H1 (cell line): ENCODE data around the gene PRDM5. TPM values are rescaled to one million over a fixed set of nuclear protein-coding genes. Genes with fewer than 3 reads are reported as not detected.
A peak's percentile ranks its signal among the peaks of the same experiment; 100 is the strongest.

Experiments used
- CTCF ChIA-PET: fragments of 300-600 bp; sonication (Branson Sonifier 250); formaldehyde crosslinking; loops from one replicate; lab custom pipeline; 2021; ENCODE audit not compliant: partially characterized antibody; lab: Charles Lee
- POLR2A ChIA-PET: fragments of 300-600 bp; sonication (Branson Sonifier 250); formaldehyde crosslinking; loops from one replicate; lab custom pipeline; 2021; ENCODE audit warnings: inconsistent platforms; ENCODE audit not compliant: partially characterized antibody; lab: Charles Lee
- DNase-seq, 2 experiments: peaks; one replicate each; pipeline versions ENCODE4 v3.0.0 to v3.0.0-alpha.2; 2010 to 2022; ENCODE audit warnings: low spot score in 2 of 2, low read depth in 1 of 2, mixed read lengths in 1 of 2
- FAIRE-seq: peaks from 2 replicates; lab custom pipeline; 2011; peaks lifted over from hg19 to GRCh38; lab: Jason Lieb, UNC
- H2AFZ ChIP-seq: 2 replicates; pipeline ENCODE4 v1.8.1; 2012; ENCODE audit warnings: low read length, inconsistent platforms
- H2AK5ac ChIP-seq: 2 replicates; pipeline ENCODE4 v1.6.1; 2013; ENCODE audit warnings: low read depth, low read length
- H2BK120ac ChIP-seq: replicated peaks from 2 replicates; pipeline ENCODE3; 2013; ENCODE audit warnings: low read depth, low read length, inconsistent platforms
- H2BK12ac ChIP-seq: 2 replicates; pipeline ENCODE4 v1.6.1; 2013; ENCODE audit warnings: low read depth, low read length
- H2BK15ac ChIP-seq: 2 replicates; pipeline ENCODE4 v1.6.1; 2013; ENCODE audit warnings: low read length
- H2BK20ac ChIP-seq: 2 replicates; pipeline ENCODE4 v1.6.1; 2013; ENCODE audit warnings: low read length
- H2BK5ac ChIP-seq: 2 replicates; pipeline ENCODE4 v1.6.1; 2013; ENCODE audit warnings: low read depth, low read length
- H3K14ac ChIP-seq: 2 replicates; pipeline ENCODE4 v1.6.1; 2013; ENCODE audit warnings: inconsistent platforms; ENCODE audit not compliant: insufficient read length
- H3K18ac ChIP-seq: 2 replicates; pipeline ENCODE4 v1.6.1; 2013; ENCODE audit warnings: low read length; ENCODE audit errors: extremely low read depth
- H3K23ac ChIP-seq: 2 replicates; pipeline ENCODE4 v1.6.1; 2013; ENCODE audit warnings: inconsistent platforms; ENCODE audit not compliant: insufficient read length
- H3K23me2 ChIP-seq: 2 replicates; pipeline ENCODE4 v1.6.1; 2013; ENCODE audit warnings: low read depth, low read length
- H3K27ac ChIP-seq: 2 replicates; pipeline ENCODE4 v1.6.1; 2011; ENCODE audit warnings: low read depth, low read length, inconsistent platforms
- H3K27me3 ChIP-seq, 4 experiments: replicated peaks in 1 of 4; 1 replicate in 1 of 4; 2 replicates in 3 of 4; pipeline versions ENCODE4 v1.6.1 to v1.8.1; 2011 to 2013; ENCODE audit warnings: low read length in 3 of 4, mild to moderate bottlenecking in 3 of 4, inconsistent platforms in 2 of 4, mixed read lengths in 2 of 4, moderate library complexity in 1 of 4; ENCODE audit not compliant: control insufficient read depth in 3 of 4, insufficient read depth in 3 of 4; ENCODE audit errors: extremely low read depth in 1 of 4
- H3K36me3 ChIP-seq, 4 experiments: 2 replicates each; pipeline versions ENCODE4 v1.6.1 to v1.8.1; 2011 to 2013; ENCODE audit warnings: mild to moderate bottlenecking in 4 of 4, low read length in 3 of 4, moderate library complexity in 2 of 4, control low read depth in 1 of 4, inconsistent platforms in 1 of 4; ENCODE audit not compliant: insufficient read depth in 4 of 4, control insufficient read depth in 2 of 4
- H3K4ac ChIP-seq: replicated peaks from 2 replicates; pipeline ENCODE3; 2013; ENCODE audit warnings: low read length, low read depth, mixed read lengths, inconsistent platforms; ENCODE audit not compliant: insufficient read length
- H3K4me1 ChIP-seq, 4 experiments: replicated peaks in 1 of 4; 1 replicate in 1 of 4; 2 replicates in 3 of 4; pipeline versions ENCODE4 v1.6.1 to v1.8.1; 2011 to 2013; ENCODE audit warnings: low read length in 3 of 4, inconsistent platforms in 2 of 4, mixed read lengths in 1 of 4; ENCODE audit not compliant: insufficient read depth in 4 of 4, control insufficient read depth in 3 of 4
- H3K4me2 ChIP-seq, 2 experiments: 2 replicates each; pipeline versions ENCODE4 v1.6.1 to v1.8.1; 2011 to 2013; ENCODE audit warnings: low read depth in 2 of 2, low read length in 2 of 2, control low read depth in 1 of 2, inconsistent platforms in 1 of 2, mild to moderate bottlenecking in 1 of 2; ENCODE audit not compliant: insufficient read depth in 1 of 2
- H3K4me3 ChIP-seq, 4 experiments: fragments of 200-600, 300-600 bp in 1 of 4; sonication (generic), shearing (Covaris generic), sonication (Bioruptor Twin) in 1 of 4; 2 replicates each; pipeline versions ENCODE4 v1.5.1 to v1.8.1; 2011 to 2016; ENCODE audit warnings: low read length in 4 of 4, low read depth in 3 of 4, control low read depth in 2 of 4, inconsistent platforms in 2 of 4, mild to moderate bottlenecking in 2 of 4, mixed read lengths in 1 of 4, moderate library complexity in 1 of 4; ENCODE audit not compliant: insufficient read depth in 2 of 4; ENCODE audit errors: extremely low read depth in 1 of 4
- H3K56ac ChIP-seq: replicated peaks from 2 replicates; pipeline ENCODE3; 2013; ENCODE audit warnings: low read depth, mild to moderate bottlenecking, mixed read lengths, low read length, inconsistent platforms; ENCODE audit not compliant: insufficient read length
- H3K79me1 ChIP-seq: 2 replicates; pipeline ENCODE4 v1.6.1; 2013; ENCODE audit warnings: low read depth, low read length, control low read depth
- H3K79me2 ChIP-seq, 2 experiments: 2 replicates each; pipeline versions ENCODE4 v1.6.1 to v1.8.1; 2012 to 2013; ENCODE audit warnings: low read length in 2 of 2, mild to moderate bottlenecking in 2 of 2, inconsistent platforms in 1 of 2; ENCODE audit not compliant: insufficient read depth in 2 of 2, control insufficient read depth in 1 of 2
- H3K9ac ChIP-seq, 4 experiments: replicated peaks in 1 of 4; 1 replicate in 1 of 4; 2 replicates in 3 of 4; pipeline versions ENCODE4 v1.6.1 to v1.8.1; 2011 to 2013; ENCODE audit warnings: low read depth in 3 of 4, low read length in 3 of 4, control low read depth in 2 of 4, mild to moderate bottlenecking in 2 of 4, moderate library complexity in 2 of 4, inconsistent platforms in 1 of 4; ENCODE audit errors: extremely low read depth in 1 of 4
- H3K9me3 ChIP-seq, 2 experiments: 2 replicates each; pipeline versions ENCODE4 v1.6.1 to v1.8.1; 2012 to 2013; ENCODE audit warnings: mild to moderate bottlenecking in 2 of 2, moderate library complexity in 2 of 2, control low read depth in 1 of 2, inconsistent platforms in 1 of 2, low read depth in 1 of 2, low read length in 1 of 2, mixed read lengths in 1 of 2; ENCODE audit not compliant: insufficient read depth in 2 of 2
- H4K20me1 ChIP-seq, 2 experiments: replicated peaks in 1 of 2; 2 replicates each; pipeline versions ENCODE3 to v1.8.1; 2011 to 2013; ENCODE audit warnings: inconsistent platforms in 2 of 2, low read length in 2 of 2, mild to moderate bottlenecking in 1 of 2; ENCODE audit not compliant: insufficient read depth in 2 of 2, control insufficient read depth in 1 of 2
- H4K5ac ChIP-seq: 2 replicates; pipeline ENCODE4 v1.6.1; 2013; ENCODE audit warnings: low read length, low read depth, mixed read lengths, inconsistent platforms; ENCODE audit not compliant: insufficient read length
- H4K8ac ChIP-seq: 2 replicates; pipeline ENCODE4 v1.8.0; 2013; ENCODE audit warnings: mild to moderate bottlenecking, moderate library complexity, low read length, inconsistent platforms; ENCODE audit not compliant: insufficient read depth; ENCODE audit errors: extremely low read depth
- H4K91ac ChIP-seq: replicated peaks from 2 replicates; pipeline ENCODE3; 2013; ENCODE audit warnings: low read length, mixed read lengths, inconsistent platforms; ENCODE audit not compliant: insufficient read length
- CTBP2 ChIP-seq: IDR thresholded peaks from 2 replicates; pipeline ENCODE4 v1.7.0; 2011; ENCODE audit warnings: borderline replicate concordance, mild to moderate bottlenecking, moderate library complexity, mixed read lengths, low read length; ENCODE audit not compliant: insufficient read depth, insufficient read length
- EGR1 ChIP-seq: IDR thresholded peaks from 2 replicates; pipeline ENCODE4 v1.6.1; 2011; ENCODE audit warnings: low read depth, low read length, borderline replicate concordance
- KDM5A ChIP-seq: fragments of 200-600 bp; IDR thresholded peaks from 2 replicates; pipeline ENCODE4 v1.7.1; 2012; ENCODE audit warnings: mild to moderate bottlenecking, low read length, inconsistent platforms, mixed read lengths
- MAX ChIP-seq: IDR thresholded peaks from 2 replicates; pipeline ENCODE4 v1.6.1; 2012; ENCODE audit warnings: inconsistent platforms
- WGBS, 2 experiments: shearing (Covaris generic) in 1 of 2; methylation state at CpG; one replicate each; pipeline versions ENCODE4 v1.1.6 to v1.1.7; 2013 to 2015; ENCODE audit warnings: low lambda C conversion rate in 2 of 2, mixed read lengths in 2 of 2, inconsistent platforms in 1 of 2, low coverage in 1 of 2, missing lambda C conversion rate in 1 of 2; ENCODE audit not compliant: insufficient replicate concordance in 2 of 2, insufficient coverage in 1 of 2, insufficient read length in 1 of 2; ENCODE audit errors: extremely low coverage in 1 of 2, missing lambda C conversion rate in 1 of 2; 5-methylcytosine and 5-hydroxymethylcytosine counted together
- polyA plus RNA-seq, 7 experiments: library from polyadenylated mRNA; depleted of rRNA in 3 of 7; stranded (reverse) in 5 of 7; unstranded in 2 of 7; fragments of >200 nt in 5 of 7; fragments of 200-250 nt in 2 of 7; gene quantifications; 1 replicate in 5 of 7; 2 replicates in 1 of 7; 4 replicates in 1 of 7; pipeline versions ENCODE4 v1.2.1 to v1.2.3, GENCODE V29; 2011 to 2013; ENCODE audit warnings: missing spikeins in 2 of 7, mixed read lengths in 2 of 7
- total RNA-seq: library from RNA; stranded (reverse); fragmentation: NEBNext Ultra II Directional; extraction: Animal tissue kit (Norgen Biotek cat#: 25700); gene quantifications from 2 replicates; pipeline ENCODE4 v1.2.1, GENCODE V29; 2021

PRDM5 gene
- total and polyA plus RNA-seq, 2 of the 8 experiments (the other 6 are each of a cell fraction or from before 2014, with no cell fraction given) = 8.2 to 23.4 TPM

DNA sequence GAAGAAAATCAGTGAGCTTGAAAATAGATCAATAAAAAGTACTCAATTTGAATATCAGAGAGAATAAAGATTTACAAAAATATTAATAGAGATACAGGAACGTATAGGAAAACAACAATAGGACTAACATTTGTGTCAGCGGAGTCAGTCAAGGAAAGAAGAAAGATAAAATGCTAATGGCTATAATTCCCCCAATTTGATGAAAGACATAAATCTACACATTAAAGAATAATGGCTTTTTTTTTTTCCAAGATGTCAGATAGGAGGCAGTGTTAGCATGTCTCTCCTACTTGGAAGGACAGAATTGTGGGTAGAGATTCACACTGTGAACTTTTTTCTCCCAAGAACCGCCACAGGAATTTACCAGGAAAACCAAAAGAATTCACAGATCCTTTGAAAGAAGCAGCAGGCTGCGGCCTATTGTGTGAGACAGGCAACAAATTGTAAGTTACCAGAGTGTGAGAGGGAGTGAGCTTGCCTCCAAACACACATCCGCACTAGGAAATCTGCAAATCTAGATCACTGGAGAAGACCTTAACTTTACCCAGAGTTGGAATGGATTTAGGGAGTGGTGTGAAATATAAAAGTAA lies 249.9 kb downstream of the PRDM5 start:
- no peak for DNase-seq
- H2BK12ac ChIP-seq = no peak overlapping the region
- TF ChIP-seq EGR1 (no peak), CTBP2 (no peak), MAX (no peak), KDM5A (no peak)

More for the DNA sequence above, 249.9 kb downstream of the PRDM5 start:
- no peak overlapping the region for H4K91ac ChIP-seq
- no peak overlapping the region for H3K9ac ChIP-seq
- no peaks in the 10 kb centered on the region for H4K20me1 ChIP-seq
- no peak overlapping the region for H4K8ac ChIP-seq
- H3K79me2 ChIP-seq = no peaks in the 10 kb centered on the region
- H3K14ac ChIP-seq = no peak overlapping the region
- no peaks in the 10 kb centered on the region for H3K23me2 ChIP-seq
- no peaks in the 10 kb centered on the region for H3K36me3 ChIP-seq
- no peak overlapping the region for H3K4me3 ChIP-seq
- H3K18ac ChIP-seq = no peak overlapping the region; the same call in 1 of the 2 replicates
- H4K5ac ChIP-seq = peak overlapping the region; percentile 54
- peaks cover 0 to 5% of the 10 kb centered on the region in 2 experiments; a peak in 1 of 4 replicates for H3K9me3 ChIP-seq
- peaks cover 0 to 3% (median 1%) of the 10 kb centered on the region in 4 experiments; a peak in 2 of 7 replicates for H3K4me1 ChIP-seq
- CTCF ChIA-PET = interaction anchor here (0.6 to 2.0 kb wide), 8 partner anchors 9 to 1359 kb away, joined by 3 to 9 read pairs (median 4); no protein-coding TSS in a partner anchor
- H2BK5ac ChIP-seq = peak overlapping the region; percentile 81; the same call in 1 of the 2 replicates
- H3K27ac ChIP-seq = no peak overlapping the region
- no peak overlapping the region for H3K4ac ChIP-seq
- WGBS, 2 experiments = 79% methylated on average over 5 of the region's 5 CpGs; no CpG with 5 or more reads in 1 of the 2 experiments
- peak; percentile 13 for FAIRE-seq
- no peak overlapping the region for H2BK15ac ChIP-seq
- no peaks in the 10 kb centered on the region for H3K79me1 ChIP-seq
- peak overlapping the region; percentile 53 for H2BK120ac ChIP-seq
- H3K27me3 ChIP-seq = no peaks in the 10 kb centered on the region
- POLR2A ChIA-PET = interaction anchor here (2.0 kb wide), 1 partner anchor 11 kb away, joined by 6 read pairs; no protein-coding TSS in a partner anchor
- H2AFZ ChIP-seq = no peak overlapping the region
- no peak overlapping the region for H3K4me2 ChIP-seq
- no peak overlapping the region for H2AK5ac ChIP-seq
- no peak overlapping the region for H3K56ac ChIP-seq
- no peak overlapping the region for H2BK20ac ChIP-seq
- no peak overlapping the region for H3K23ac ChIP-seq
